ENCODE results near the gene CHIT1. TPM values are rescaled to one million over a fixed set of nuclear protein-coding genes. Genes with fewer than 3 reads are reported as not detected.

The CHIT1 gene
- total RNA-seq, 2 experiments from 2014 or later, result 1.9 to 3.6 TPM

DNA sequence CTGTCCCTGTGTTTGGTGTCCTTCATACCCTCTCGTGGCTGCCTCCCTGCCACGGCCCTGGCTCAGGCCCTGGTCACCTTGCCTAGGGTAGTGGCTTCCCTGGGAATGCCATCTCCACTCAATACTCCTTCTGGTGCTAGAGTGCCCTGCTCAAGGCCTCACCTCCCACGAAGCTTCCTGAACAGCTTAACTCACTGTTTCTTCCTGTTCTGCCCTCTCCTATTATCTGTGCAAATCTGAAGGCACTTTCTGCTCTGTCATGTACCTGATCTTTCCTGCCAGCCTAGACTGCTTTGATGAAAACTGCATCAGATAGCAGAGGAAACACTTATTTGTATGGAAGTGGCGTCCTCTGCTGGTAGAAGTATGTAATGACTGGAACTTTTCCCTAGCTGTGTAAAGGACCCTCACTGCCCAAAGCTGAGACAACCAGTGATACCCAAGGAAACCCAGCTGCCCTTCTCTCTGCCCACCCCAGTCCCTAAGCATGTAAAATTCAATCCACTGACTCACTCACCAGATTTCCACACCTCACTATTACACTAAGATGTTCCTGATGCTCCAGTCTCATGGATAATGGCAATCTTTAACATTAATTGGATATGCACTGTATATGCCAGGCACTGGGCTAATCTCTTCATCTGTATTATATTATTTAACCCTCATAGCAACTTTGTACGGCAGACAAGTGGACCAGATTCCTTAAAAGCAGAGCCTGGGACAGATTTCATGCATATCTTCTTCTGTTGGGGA lies 39.6 kb upstream of the CHIT1 start:
- intact Hi-C loops (cut with micrococcal nuclease; ENCODE audit: unreplicated experiment), result loop anchor here (2.0 to 5.0 kb wide), 2 partner anchors 230 to 433 kb away; no protein-coding TSS in a partner anchor
- Histone ChIP-seq H3K27ac (ENCODE audit: low read depth, low read length, poor library complexity, severe bottlenecking) (peak overlapping the region; percentile 68), H3K9me2 (ENCODE audit: insufficient read depth, low read length) (no peaks in the 10 kb centered on the region), H2AFZ (ENCODE audit: low read length) (peak overlapping the region; percentile 55), H3K9me3 (ENCODE audit: low read length) (no peaks in the 10 kb centered on the region), H3K36me3 (ENCODE audit: insufficient read depth, low read length) (no peaks in the 10 kb centered on the region), H3K4me2 (ENCODE audit: low read length) (peak overlapping the region; percentile 57), H4K20me1 (ENCODE audit: insufficient read depth, low read length) (no peaks in the 10 kb centered on the region), H3K79me2 (ENCODE audit: insufficient read depth, low read depth, low read length) (peaks cover 5% of the 10 kb centered on the region; the same call in 1 of the 2 replicates), H3K4me1 (ENCODE audit: insufficient read depth, low read length, poor library complexity, severe bottlenecking) (peaks cover 86% of the 10 kb centered on the region), H3K4me3 (ENCODE audit: low read depth, low read length, poor library complexity, severe bottlenecking) (peak overlapping the region; percentile 17)
- DNase-seq (ENCODE audit: low spot score), result peak; percentile 93
- no TSS peak for BruUV-seq (replicated peaks)
- TF ChIP-seq, protein P1, sequence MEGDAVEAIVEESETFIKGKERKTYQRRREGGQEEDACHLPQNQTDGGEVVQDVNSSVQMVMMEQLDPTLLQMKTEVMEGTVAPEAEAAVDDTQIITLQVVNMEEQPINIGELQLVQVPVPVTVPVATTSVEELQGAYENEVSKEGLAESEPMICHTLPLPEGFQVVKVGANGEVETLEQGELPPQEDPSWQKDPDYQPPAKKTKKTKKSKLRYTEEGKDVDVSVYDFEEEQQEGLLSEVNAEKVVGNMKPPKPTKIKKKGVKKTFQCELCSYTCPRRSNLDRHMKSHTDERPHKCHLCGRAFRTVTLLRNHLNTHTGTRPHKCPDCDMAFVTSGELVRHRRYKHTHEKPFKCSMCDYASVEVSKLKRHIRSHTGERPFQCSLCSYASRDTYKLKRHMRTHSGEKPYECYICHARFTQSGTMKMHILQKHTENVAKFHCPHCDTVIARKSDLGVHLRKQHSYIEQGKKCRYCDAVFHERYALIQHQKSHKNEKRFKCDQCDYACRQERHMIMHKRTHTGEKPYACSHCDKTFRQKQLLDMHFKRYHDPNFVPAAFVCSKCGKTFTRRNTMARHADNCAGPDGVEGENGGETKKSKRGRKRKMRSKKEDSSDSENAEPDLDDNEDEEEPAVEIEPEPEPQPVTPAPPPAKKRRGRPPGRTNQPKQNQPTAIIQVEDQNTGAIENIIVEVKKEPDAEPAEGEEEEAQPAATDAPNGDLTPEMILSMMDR (conservative IDR thresholded peaks at IDR 0.05; ENCODE audit: low read length), result peak; percentile 95
- no peak for TF ChIP-seq EZH2phosphoT487 (IDR thresholded peaks at IDR 0.05; ENCODE audit: borderline replicate concordance, low read depth, low read length)
- ChIA-PET CTCF (ENCODE audit: unreplicated experiment) (interaction anchor here (0.5 to 2.1 kb wide), 11 partner anchors 52 to 486 kb away, joined by 3 to 8 read pairs (median 4); no protein-coding TSS in a partner anchor), POLR2A (interaction anchor here (0.6 to 3.6 kb wide), 3 partner anchors 51 to 343 kb away, joined by 3 to 26 read pairs (median 4); no protein-coding TSS in a partner anchor)

DNA sequence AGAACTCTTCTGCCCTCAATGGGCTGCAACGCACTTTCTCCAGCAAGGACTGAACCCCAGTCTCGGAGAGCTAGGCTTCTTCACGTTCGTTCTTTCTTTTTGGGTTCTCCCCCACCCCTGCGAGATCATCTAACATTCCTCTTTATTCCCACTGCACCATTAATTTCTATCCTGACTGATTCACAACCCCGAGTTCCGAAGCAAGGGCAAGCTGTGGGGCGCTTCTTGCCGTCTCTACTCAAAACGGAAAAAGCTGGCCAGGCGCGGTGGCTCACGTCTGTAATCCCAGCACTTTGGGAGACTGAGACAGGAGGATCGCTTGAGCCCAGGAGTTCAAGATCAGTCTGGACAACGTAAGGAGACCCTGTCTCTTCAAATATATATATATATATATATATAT lies 38.4 kb upstream of the CHIT1 start:
- DNase-seq (ENCODE audit: low spot score), result peak; percentile 3
- Histone ChIP-seq H4K20me1 (ENCODE audit: insufficient read depth, low read length) (no peaks in the 10 kb centered on the region), H3K9me3 (ENCODE audit: low read length) (no peaks in the 10 kb centered on the region), H3K4me2 (ENCODE audit: low read length) (peak overlapping the region; percentile 67), H3K4me1 (ENCODE audit: insufficient read depth, low read length, poor library complexity, severe bottlenecking) (peaks cover 86% of the 10 kb centered on the region), H3K27ac (ENCODE audit: low read depth, low read length, poor library complexity, severe bottlenecking) (no peak overlapping the region), H3K36me3 (ENCODE audit: insufficient read depth, low read length) (no peaks in the 10 kb centered on the region), H3K9me2 (ENCODE audit: insufficient read depth, low read length) (no peaks in the 10 kb centered on the region), H3K4me3 (ENCODE audit: low read depth, low read length, poor library complexity, severe bottlenecking) (no peak overlapping the region), H2AFZ (ENCODE audit: low read length) (peak overlapping the region; percentile 61; the same call in 1 of the 2 replicates), H3K79me2 (ENCODE audit: insufficient read depth, low read depth, low read length) (no peaks in the 10 kb centered on the region)
- no TSS peak for BruUV-seq (replicated peaks)
- intact Hi-C loops (cut with micrococcal nuclease; ENCODE audit: unreplicated experiment), result loop anchor here (1.0 to 5.0 kb wide), 5 partner anchors 72 to 434 kb away; no protein-coding TSS in a partner anchor
- ChIA-PET POLR2A (interaction anchor here (0.9 to 3.6 kb wide), 2 partner anchors 50 to 58 kb away, joined by 3 to 26 read pairs; no protein-coding TSS in a partner anchor), CTCF (ENCODE audit: unreplicated experiment) (interaction anchor here (0.5 to 2.1 kb wide), 13 partner anchors 13 to 220 kb away, joined by 3 to 21 read pairs (median 4); no protein-coding TSS in a partner anchor)
- no peak for TF ChIP-seq EZH2phosphoT487 (IDR thresholded peaks at IDR 0.05; ENCODE audit: borderline replicate concordance, low read depth, low read length)
- TF ChIP-seq, protein P1 (conservative IDR thresholded peaks at IDR 0.05; ENCODE audit: low read length), result no peak

Data from OCI-LY7 (cell line).